Measurements from ENCODE around the gene SLCO1A2. TPM values are rescaled to one million over a fixed set of nuclear protein-coding genes. Genes with fewer than 3 reads are reported as not detected.
"Not testable (repeated sequence)": the region's sequence is repeated elsewhere in the genome, so short reads cannot be mapped to it uniquely, and the experiment has no call there.

Gene SLCO1A2
- total and polyA plus RNA-seq, 2 of the 4 experiments (the other 2 are of a cell fraction) = not detected

GRCh38 chr12:21381320-21381719, 46.6 kb upstream of the SLCO1A2 start:
- H3K23ac ChIP-seq (ENCODE audit: low read depth, low read length); CTCF ChIA-PET; H3K27me3 ChIP-seq (ENCODE audit: control insufficient read depth, insufficient read depth, low read length); H4K8ac ChIP-seq (ENCODE audit: low read depth in 2 of 2, low read length in 2 of 2); DNase-seq; H3K4ac ChIP-seq (ENCODE audit: low read depth, low read length); H3K4me1 ChIP-seq (ENCODE audit: control insufficient read depth, insufficient read depth, low read length); H3K56ac ChIP-seq (ENCODE audit: extremely low read depth, insufficient read depth, low read length); H3K14ac ChIP-seq (replicated peaks; ENCODE audit: low read depth, low read length); H3K4me3 ChIP-seq (ENCODE audit: insufficient read depth, low read depth, low read length); intact Hi-C loops (cut with micrococcal nuclease); H4K20me1 ChIP-seq (ENCODE audit: insufficient read depth, low read length); H2AK5ac ChIP-seq (ENCODE audit: low read depth, low read length); H3K18ac ChIP-seq (ENCODE audit: low read depth, low read length); H3K4me2 ChIP-seq (ENCODE audit: low read depth, low read length); H3K9me1 ChIP-seq (ENCODE audit: insufficient read depth, low read length); H2BK20ac ChIP-seq (ENCODE audit: low read depth, low read length); ATAC-seq (ENCODE audit: low read depth); H2AFZ ChIP-seq (replicated peaks; ENCODE audit: low read length, poor library complexity); H3K36me3 ChIP-seq (ENCODE audit: control insufficient read depth, insufficient read depth, low read length); POLR2A ChIA-PET (ENCODE audit: unreplicated experiment); H2BK120ac ChIP-seq (ENCODE audit: low read depth, low read length); H3K9me3 ChIP-seq (ENCODE audit: control insufficient read depth, insufficient read depth, low read length); H2AK9ac ChIP-seq (replicated peaks; ENCODE audit: low read depth, low read length, poor library complexity); H4K5ac ChIP-seq (ENCODE audit: low read depth, low read length); H2BK5ac ChIP-seq (ENCODE audit: low read depth, low read length, poor library complexity, severe bottlenecking); BruUV-seq (replicated peaks); dilution Hi-C loops (cut with HindIII; ENCODE audit: low sequenced_read_pairs, unreplicated experiment); in situ Hi-C loops (cut with MboI; ENCODE audit: low sequenced_read_pairs); H2BK15ac ChIP-seq (ENCODE audit: low read depth, low read length); H4K91ac ChIP-seq (ENCODE audit: insufficient read depth, low read depth, low read length); H3K9ac ChIP-seq (ENCODE audit: low read depth, low read length); H3K27ac ChIP-seq (ENCODE audit: insufficient read depth, low read length); H3K79me1 ChIP-seq (ENCODE audit: low read depth in 1 of 2, low read length in 2 of 2): not testable (repeated sequence)
- WGBS, 2 experiments (ENCODE audit: extremely low coverage in 2 of 2, insufficient read length in 1 of 2) = no CpG with 5 or more reads among the region's 5 CpGs
